ENCODE data around the gene GPM6B. TPM values are rescaled to one million over a fixed set of nuclear protein-coding genes. Genes with fewer than 3 reads are reported as not detected.
A peak's percentile ranks its signal among the peaks of the same experiment; 100 is the strongest.

Gene GPM6B
- total RNA-seq, 1 donor from 2014 or later: under 0.01 TPM

DNA sequence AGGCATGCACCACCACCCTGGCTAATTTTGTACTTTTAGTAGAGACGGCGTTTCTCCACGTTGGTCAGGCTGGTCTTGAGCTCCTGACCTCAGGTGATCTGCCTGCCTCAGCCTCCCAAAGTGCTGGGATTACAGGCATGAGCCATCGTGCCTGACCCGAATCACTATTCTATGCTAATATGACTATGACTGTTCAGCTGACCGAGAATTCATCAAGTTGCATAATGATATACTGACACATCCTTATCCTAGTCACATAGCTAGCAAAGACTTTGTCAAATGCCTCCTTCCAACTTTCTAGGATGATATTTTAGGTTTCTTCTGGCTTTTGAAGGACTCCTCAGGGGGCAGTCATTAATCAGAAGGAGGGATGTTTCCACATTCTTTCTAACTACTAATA, 4.8 kb upstream of the GPM6B start:
- H3K27me3 ChIP-seq (ENCODE audit: control insufficient read depth, insufficient read depth, low read length): no peaks in the 10 kb centered on the region
- TF ChIP-seq, protein P1, sequence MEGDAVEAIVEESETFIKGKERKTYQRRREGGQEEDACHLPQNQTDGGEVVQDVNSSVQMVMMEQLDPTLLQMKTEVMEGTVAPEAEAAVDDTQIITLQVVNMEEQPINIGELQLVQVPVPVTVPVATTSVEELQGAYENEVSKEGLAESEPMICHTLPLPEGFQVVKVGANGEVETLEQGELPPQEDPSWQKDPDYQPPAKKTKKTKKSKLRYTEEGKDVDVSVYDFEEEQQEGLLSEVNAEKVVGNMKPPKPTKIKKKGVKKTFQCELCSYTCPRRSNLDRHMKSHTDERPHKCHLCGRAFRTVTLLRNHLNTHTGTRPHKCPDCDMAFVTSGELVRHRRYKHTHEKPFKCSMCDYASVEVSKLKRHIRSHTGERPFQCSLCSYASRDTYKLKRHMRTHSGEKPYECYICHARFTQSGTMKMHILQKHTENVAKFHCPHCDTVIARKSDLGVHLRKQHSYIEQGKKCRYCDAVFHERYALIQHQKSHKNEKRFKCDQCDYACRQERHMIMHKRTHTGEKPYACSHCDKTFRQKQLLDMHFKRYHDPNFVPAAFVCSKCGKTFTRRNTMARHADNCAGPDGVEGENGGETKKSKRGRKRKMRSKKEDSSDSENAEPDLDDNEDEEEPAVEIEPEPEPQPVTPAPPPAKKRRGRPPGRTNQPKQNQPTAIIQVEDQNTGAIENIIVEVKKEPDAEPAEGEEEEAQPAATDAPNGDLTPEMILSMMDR (IDR thresholded peaks at IDR 0.05; ENCODE audit: insufficient read depth, low read length, severe bottlenecking): no peak
- peak; percentile 52 for DNase-seq (ENCODE audit: low read depth)
- FAIRE-seq: no peak
- H3K4me3 ChIP-seq (ENCODE audit: low read depth, low read length): no peak overlapping the region
- H3K36me3 ChIP-seq (ENCODE audit: control insufficient read depth, insufficient read depth, low read length): no peaks in the 10 kb centered on the region

DNA sequence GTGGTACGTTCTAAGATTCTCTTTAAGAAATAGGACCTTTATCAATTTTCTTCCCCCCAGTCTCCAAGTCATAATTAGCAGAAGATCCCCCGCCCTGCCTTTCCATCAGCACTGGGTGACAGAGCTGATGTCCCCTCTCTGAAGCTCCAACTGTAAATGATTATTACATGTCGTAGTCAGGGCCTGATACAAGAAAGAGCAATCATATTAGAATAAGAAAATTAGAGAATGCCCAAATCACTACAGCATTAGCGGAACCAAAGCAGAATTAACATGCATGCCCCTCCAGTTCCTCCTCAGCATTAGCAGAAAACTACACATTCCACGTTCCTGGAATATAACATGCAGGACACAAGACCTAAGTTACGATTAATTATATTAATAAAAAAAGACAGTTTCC, 717 bp downstream of the GPM6B start:
- no peak for FAIRE-seq
- Histone ChIP-seq H3K27me3 (ENCODE audit: control insufficient read depth, insufficient read depth, low read length) (no peaks in the 10 kb centered on the region), H3K36me3 (ENCODE audit: control insufficient read depth, insufficient read depth, low read length) (no peaks in the 10 kb centered on the region), H3K4me3 (ENCODE audit: low read depth, low read length) (no peak overlapping the region)
- DNase-seq (ENCODE audit: low read depth): no peak
- TF ChIP-seq, protein P1 (IDR thresholded peaks at IDR 0.05; ENCODE audit: insufficient read depth, low read length, severe bottlenecking): no peak

DNA sequence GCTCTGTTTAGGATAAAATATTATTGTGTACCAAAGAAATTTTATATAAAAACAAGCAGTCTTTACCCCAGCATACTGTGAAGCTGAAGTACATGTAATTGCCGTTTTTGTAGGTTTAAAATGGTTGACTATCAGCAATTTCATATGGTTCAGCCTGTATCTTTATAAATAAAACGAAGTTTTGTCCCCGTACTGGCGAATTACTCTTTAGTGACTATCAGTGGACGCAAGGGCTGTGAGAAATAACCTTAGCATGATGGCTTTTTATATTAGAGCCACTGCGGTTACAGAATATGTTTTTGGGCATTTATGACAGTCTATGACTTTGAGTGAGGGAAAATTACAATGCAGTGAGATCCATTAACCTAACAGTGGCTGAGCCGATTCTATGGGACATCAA, 1.2 kb downstream of the GPM6B start:
- Histone ChIP-seq H3K27me3 (ENCODE audit: control insufficient read depth, insufficient read depth, low read length) (no peaks in the 10 kb centered on the region), H3K36me3 (ENCODE audit: control insufficient read depth, insufficient read depth, low read length) (no peaks in the 10 kb centered on the region), H3K4me3 (ENCODE audit: low read depth, low read length) (no peak overlapping the region)
- FAIRE-seq (no peak), DNase-seq (ENCODE audit: low read depth) (no peak)
- TF ChIP-seq, protein P1 (IDR thresholded peaks at IDR 0.05; ENCODE audit: insufficient read depth, low read length, severe bottlenecking): no peak

DNA sequence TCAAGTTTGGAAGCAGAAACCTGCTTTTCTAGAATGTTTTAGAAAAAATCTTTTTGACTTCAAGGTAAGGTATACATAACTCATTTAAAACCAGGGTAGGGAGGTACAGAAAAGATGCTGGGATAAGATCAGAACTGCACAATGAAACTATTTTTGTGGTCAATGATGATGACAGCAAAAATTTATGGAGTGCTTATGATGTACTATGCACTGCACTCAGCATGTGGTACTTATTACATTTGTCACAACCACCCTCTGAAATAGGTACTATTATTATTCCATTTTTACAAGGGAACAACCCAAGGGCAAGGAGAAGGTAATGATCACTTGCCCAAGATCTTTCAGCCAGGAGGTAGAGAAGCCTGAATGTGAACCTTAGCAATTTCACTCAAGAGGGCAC, 8.0 kb downstream of the GPM6B start:
- no peak for DNase-seq (ENCODE audit: low read depth)
- no peak for FAIRE-seq
- Histone ChIP-seq H3K36me3 (ENCODE audit: control insufficient read depth, insufficient read depth, low read length) (no peaks in the 10 kb centered on the region), H3K27me3 (ENCODE audit: control insufficient read depth, insufficient read depth, low read length) (no peaks in the 10 kb centered on the region), H3K4me3 (ENCODE audit: low read depth, low read length) (no peak overlapping the region)
- TF ChIP-seq, protein P1 (IDR thresholded peaks at IDR 0.05; ENCODE audit: insufficient read depth, low read length, severe bottlenecking): no peak

DNA sequence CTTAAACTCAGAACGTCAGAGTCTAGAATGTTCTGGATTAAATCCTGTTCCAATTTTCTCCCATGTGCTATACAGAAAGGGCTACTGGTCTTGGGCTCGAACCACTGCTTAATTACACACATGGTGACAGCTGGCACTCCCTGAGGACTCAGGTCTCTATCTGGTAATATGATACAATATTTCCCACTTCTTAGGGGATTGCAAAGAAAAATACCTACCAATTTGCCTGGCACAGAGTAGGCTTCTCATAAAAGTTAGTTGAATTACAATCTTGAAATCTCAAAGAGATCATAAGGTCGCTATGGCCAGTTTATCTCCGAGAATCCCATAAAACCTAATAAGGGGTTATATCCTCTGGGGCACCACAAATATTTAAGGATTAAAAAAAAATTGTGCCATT, 8.6 kb downstream of the GPM6B start:
- no peaks in the 10 kb centered on the region for H3K27me3 ChIP-seq (ENCODE audit: control insufficient read depth, insufficient read depth, low read length)
- no peak overlapping the region for H3K4me3 ChIP-seq (ENCODE audit: low read depth, low read length)
- no peak for DNase-seq (ENCODE audit: low read depth)
- FAIRE-seq: no peak
- TF ChIP-seq, protein P1 (IDR thresholded peaks at IDR 0.05; ENCODE audit: insufficient read depth, low read length, severe bottlenecking): no peak
- no peaks in the 10 kb centered on the region for H3K36me3 ChIP-seq (ENCODE audit: control insufficient read depth, insufficient read depth, low read length)

DNA sequence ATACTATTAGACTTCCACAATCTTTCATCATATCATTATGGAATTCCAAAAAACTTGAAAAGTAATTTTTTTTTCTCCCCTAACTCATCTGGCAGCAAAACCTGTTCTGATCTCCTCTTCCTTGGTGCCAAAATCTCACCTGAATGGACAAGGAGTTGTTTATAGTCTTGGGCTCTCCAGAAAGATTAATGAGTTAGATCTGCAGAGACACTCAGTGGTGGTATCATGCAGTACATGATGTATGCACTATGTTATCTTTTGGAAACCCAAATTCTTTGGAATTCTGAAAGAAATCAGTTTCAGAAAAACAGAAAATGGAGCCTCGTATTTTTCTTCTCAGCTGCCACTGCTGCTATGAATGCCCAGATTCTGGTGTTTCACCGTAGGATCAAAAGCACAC, 11.7 kb downstream of the GPM6B start:
- TF ChIP-seq, protein P1 (IDR thresholded peaks at IDR 0.05; ENCODE audit: insufficient read depth, low read length, severe bottlenecking): no peak
- no peak for FAIRE-seq
- H3K27me3 ChIP-seq (ENCODE audit: control insufficient read depth, insufficient read depth, low read length): no peaks in the 10 kb centered on the region
- no peak overlapping the region for H3K4me3 ChIP-seq (ENCODE audit: low read depth, low read length)
- DNase-seq (ENCODE audit: low read depth): no peak
- H3K36me3 ChIP-seq (ENCODE audit: control insufficient read depth, insufficient read depth, low read length): no peaks in the 10 kb centered on the region
